Esophagus (tissue), 2 donors: ENCODE data around the gene CHIA. TPM values are rescaled to one million over a fixed set of nuclear protein-coding genes. Genes with fewer than 3 reads are reported as not detected.

Experiments
- H3K27ac ChIP-seq, 2 donors: one replicate each; pipeline ENCODE4 v1.5.1; 2013; ENCODE audit warnings: low read depth in 2 of 2, mild to moderate bottlenecking in 2 of 2, inconsistent platforms in 1 of 2, low read length in 1 of 2, moderate library complexity in 1 of 2
- H3K27me3 ChIP-seq, 2 donors: one replicate each; pipeline ENCODE4 v1.6.1; 2013; ENCODE audit warnings: low read length in 2 of 2, control low read depth in 1 of 2, mild to moderate bottlenecking in 1 of 2; ENCODE audit not compliant: insufficient read depth in 2 of 2, control insufficient read depth in 1 of 2
- H3K36me3 ChIP-seq, 2 donors: one replicate each; pipeline ENCODE4 v1.6.1; 2013; ENCODE audit warnings: low read length in 1 of 2; ENCODE audit not compliant: control insufficient read depth in 2 of 2, insufficient read depth in 2 of 2
- H3K4me1 ChIP-seq, 2 donors: one replicate each; pipeline ENCODE4 v1.6.1; 2013; ENCODE audit warnings: low read length in 1 of 2; ENCODE audit not compliant: control insufficient read depth in 2 of 2, insufficient read depth in 2 of 2
- H3K4me3 ChIP-seq, 2 donors: one replicate each; pipeline ENCODE4 v1.5.1; 2013; ENCODE audit warnings: low read length in 2 of 2, mild to moderate bottlenecking in 2 of 2, low read depth in 1 of 2, moderate library complexity in 1 of 2
- H3K9me3 ChIP-seq, 2 donors: one replicate each; pipeline ENCODE4 v1.6.1; 2013; ENCODE audit warnings: mild to moderate bottlenecking in 2 of 2, low read depth in 1 of 2, low read length in 1 of 2, moderate library complexity in 1 of 2; ENCODE audit not compliant: control insufficient read depth in 2 of 2, insufficient read depth in 1 of 2
- WGBS, 2 donors: extraction: QIAGEN DNeasy Blood & Tissue Kit; methylation state at CpG; one replicate each; pipeline ENCODE4 v1.1.7; 2013; 5-methylcytosine and 5-hydroxymethylcytosine counted together
- polyA plus RNA-seq, 2 donors: library from polyadenylated mRNA; stranded (reverse); fragments of 200-250 nt; gene quantifications; one replicate each; pipeline ENCODE4 v1.2.3, GENCODE V29; 2013
- donor health status: healthy with polysubstance abuse.
- donor health status: Bipolar disorder and iron deficiency.

The CHIA gene
- polyA plus RNA-seq = under 1 TPM in 1 of 2 donors, not detected in 1; 0.06 TPM

DNA sequence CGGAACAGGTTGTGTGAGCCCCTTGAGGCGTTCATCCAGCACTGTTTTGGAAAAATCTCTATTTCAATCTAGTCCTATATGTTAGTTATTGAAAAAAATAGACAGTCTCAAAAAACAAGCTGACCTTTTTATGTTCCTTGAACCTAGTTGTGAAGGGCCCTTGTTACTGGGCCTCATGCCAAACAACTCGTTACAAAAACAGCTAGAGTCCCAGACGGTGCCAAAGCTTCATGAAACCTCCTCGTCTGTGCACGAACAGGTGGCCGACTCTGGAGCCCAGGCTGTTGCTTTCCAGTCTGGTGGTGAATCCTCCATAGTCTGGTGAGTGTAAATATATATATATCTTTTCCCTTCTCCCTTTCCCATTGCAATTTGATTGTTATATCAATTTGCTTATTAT lies at the start of gene CHIA:
Gene CHIA, plus strand, starts transcription at position 222 of the 400 bp plus-strand sequence. CDS start 19,617 bp downstream, outside the sequence.
- WGBS, 2 donors = 34 to 44% methylated on average over 7 of the region's 7 CpGs
- no peaks in the 10 kb centered on the region for H3K4me1 ChIP-seq
- no peaks in the 10 kb centered on the region for H3K9me3 ChIP-seq
- H3K36me3 ChIP-seq = no peaks in the 10 kb centered on the region
- no peak within 1 kb of the TSS for H3K4me3 ChIP-seq
- H3K27ac ChIP-seq = no peak within 1 kb of the TSS
- H3K27me3 ChIP-seq = no peaks in the 10 kb centered on the region

GRCh38 chr1:111241797-111242196 lies 48.9 kb upstream of the CHIA start:
- no peak overlapping the region for H3K4me3 ChIP-seq
- H3K27ac ChIP-seq = no peak overlapping the region
- H3K4me1 ChIP-seq = no peaks in the 10 kb centered on the region
- 92% methylated on average over 2 of the region's 2 CpGs for WGBS, 2 donors
- H3K36me3 ChIP-seq = no peaks in the 10 kb centered on the region
- no peaks in the 10 kb centered on the region for H3K9me3 ChIP-seq
- H3K27me3 ChIP-seq = no peaks in the 10 kb centered on the region

DNA sequence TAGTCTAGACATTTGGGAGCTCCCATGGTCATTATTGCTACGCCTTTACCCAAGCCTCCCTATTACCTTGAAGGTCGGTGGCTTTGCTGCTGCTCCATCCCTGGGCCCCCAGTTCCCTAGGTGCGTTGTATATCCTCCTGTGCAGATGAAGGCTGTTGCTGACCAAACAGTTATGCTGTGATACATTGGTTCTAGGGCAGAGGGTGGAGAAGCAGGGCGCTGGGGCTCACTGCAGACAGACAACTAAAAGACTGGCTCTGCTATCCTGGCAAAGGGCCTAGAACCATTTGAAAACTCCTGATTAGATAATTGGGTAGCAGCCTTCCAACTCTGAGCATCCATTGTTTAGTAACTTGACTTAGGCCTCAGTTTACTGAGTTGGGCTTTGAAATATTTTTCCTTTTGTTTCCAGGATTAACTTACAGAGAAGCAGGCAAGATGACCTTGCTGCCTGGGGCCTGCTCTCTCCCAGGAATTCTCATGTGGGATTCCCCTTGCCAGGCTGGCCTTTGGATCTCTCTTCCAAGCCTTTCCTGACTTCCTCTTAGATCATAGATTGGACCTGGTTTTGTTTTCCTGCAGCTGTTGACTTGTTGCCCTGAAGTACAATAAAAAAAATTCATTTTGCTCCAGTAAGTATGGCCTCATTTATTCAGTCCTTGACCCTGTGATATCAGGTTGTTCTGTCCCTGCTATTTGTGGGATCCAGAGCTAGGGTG lies 47.7 kb upstream of the CHIA start:
- H3K36me3 ChIP-seq = no peaks in the 10 kb centered on the region
- 48 to 66% methylated on average over 4 of the region's 4 CpGs for WGBS, 2 donors
- H3K4me3 ChIP-seq = no peak overlapping the region
- H3K9me3 ChIP-seq = no peaks in the 10 kb centered on the region
- no peak overlapping the region for H3K27ac ChIP-seq
- H3K27me3 ChIP-seq = no peaks in the 10 kb centered on the region
- H3K4me1 ChIP-seq = no peaks in the 10 kb centered on the region

GRCh38 chr1:111247125-111247838 lies 43.4 kb upstream of the CHIA start:
- no peaks in the 10 kb centered on the region for H3K4me1 ChIP-seq
- no peaks in the 10 kb centered on the region for H3K9me3 ChIP-seq
- 75 to 86% methylated on average over 5 of the region's 5 CpGs for WGBS, 2 donors
- H3K36me3 ChIP-seq = no peaks in the 10 kb centered on the region
- no peak overlapping the region for H3K27ac ChIP-seq
- H3K27me3 ChIP-seq = no peaks in the 10 kb centered on the region
- no peak overlapping the region for H3K4me3 ChIP-seq

- Histone ChIP-seq H3K4me3 (no peak overlapping the region), H3K4me1 (no peaks in the 10 kb centered on the region), H3K27ac (no peak overlapping the region), H3K27me3 (no peaks in the 10 kb centered on the region), H3K9me3 (no peaks in the 10 kb centered on the region), H3K36me3 (no peaks in the 10 kb centered on the region)
- 63 to 68% methylated on average over 4 of the region's 4 CpGs for WGBS, 2 donors
Measured at GRCh38 chr1:111249960-111250359, 40.7 kb upstream of the CHIA start.

DNA sequence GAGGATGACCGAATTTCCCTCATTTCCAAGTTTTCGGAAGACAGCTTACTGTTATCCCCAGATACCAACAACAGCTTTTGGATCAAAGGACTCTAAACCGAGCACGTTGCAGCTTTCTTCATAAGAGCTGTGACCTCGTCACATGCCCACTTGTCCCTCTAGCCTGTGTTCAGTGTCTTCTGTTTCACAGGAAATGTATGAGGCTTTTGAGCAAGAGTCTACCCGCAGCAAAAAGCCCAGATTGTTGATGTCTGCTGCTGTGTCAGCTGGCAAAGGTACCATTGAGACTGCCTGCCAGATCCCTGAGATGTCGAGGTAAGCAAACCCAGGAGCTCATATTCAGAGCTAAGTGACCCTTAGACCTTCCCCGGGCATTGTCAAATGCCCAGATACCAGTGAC lies 39.1 kb upstream of the CHIA start:
- WGBS, 2 donors = 77 to 80% methylated on average over 8 of the region's 8 CpGs

DNA sequence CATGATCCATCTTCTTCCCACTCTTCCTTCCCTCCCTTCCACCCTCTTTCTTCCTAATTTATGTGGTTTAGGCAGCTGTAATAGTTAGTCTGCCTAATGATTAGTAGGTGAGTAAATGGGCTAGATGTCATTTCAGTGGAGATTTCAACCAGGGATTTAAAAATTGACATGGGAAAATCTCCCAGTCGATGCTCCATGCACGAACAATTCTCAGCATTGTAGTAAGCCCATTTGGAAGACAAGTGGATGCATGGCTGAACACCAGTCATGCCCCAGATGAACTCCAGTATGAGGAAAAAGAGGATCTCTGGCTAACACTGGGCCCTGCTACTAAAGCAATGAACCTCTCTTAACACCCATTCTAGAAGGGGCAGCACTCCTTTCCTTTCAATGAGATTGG lies 37.9 kb upstream of the CHIA start:
- WGBS, 2 donors = 87 to 91% methylated on average over 2 of the region's 2 CpGs
- H3K36me3 ChIP-seq = no peaks in the 10 kb centered on the region
- H3K4me3 ChIP-seq = no peak overlapping the region
- no peaks in the 10 kb centered on the region for H3K4me1 ChIP-seq
- H3K9me3 ChIP-seq = peaks cover 0 to under 1% of the 10 kb centered on the region in 2 donors
- no peak overlapping the region for H3K27ac ChIP-seq
- no peaks in the 10 kb centered on the region for H3K27me3 ChIP-seq

More for the DNA sequence above, 39.1 kb upstream of the CHIA start:
- Histone ChIP-seq H3K27ac (no peak overlapping the region), H3K4me3 (no peak overlapping the region), H3K9me3 (no peaks in the 10 kb centered on the region), H3K36me3 (no peaks in the 10 kb centered on the region), H3K27me3 (no peaks in the 10 kb centered on the region), H3K4me1 (no peaks in the 10 kb centered on the region)

DNA sequence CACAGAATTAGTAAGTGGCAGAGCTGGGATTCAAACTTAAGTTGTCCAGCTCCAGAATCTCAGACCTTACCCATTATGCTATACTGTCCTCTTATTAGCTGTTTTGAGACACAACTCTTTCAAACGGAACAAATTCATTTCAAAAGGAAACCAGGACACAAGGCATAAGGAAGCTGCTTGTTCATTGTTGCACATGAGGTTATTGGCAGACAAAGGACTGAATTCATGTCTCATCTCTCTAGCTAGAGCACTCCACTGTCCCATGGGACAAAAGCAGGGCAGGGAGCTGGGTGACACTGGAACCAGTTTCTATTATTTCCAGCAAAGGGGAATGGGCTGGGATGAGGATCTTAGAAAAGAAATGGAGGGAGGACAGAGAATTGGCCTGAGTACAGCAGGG lies 36.8 kb upstream of the CHIA start:
- WGBS, 2 donors = 65 to 72% methylated on average over 1 of the region's 1 CpG

DNA sequence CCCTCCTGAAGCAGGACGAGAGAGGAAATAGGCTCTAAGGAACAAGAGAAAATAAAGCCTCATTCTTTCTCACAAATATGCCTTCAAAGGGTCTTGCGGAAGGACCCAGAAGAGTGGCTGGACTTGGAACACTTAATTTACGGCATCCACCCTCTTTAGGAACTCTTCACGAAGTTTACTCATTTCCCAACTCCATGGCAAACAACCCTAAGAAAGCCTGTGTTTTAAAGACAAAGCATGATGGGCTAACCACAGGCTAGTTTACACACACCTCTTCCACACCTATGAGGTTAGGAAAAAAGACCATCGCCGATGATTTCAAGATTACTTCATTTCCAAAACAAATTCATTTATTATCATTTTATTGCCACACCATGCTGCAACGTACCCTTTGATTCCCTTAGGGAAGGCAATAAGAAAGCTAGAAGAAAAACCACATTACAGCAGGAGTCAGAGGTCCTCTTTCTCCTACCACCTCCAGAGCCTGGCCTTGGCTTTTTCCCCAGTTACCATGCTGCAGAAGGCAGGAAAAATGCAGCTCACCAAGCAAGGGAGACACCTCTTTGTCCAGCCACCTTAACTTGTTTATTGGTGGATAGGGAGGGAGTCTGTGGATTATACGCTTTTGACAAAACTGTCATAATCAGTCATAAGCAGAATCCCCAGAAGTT lies 33.5 kb upstream of the CHIA start:
- Histone ChIP-seq H3K4me1 (no peaks in the 10 kb centered on the region), H3K9me3 (peaks cover 0 to 2% of the 10 kb centered on the region in 2 donors), H3K4me3 (no peak overlapping the region), H3K27ac (no peak overlapping the region), H3K27me3 (no peaks in the 10 kb centered on the region), H3K36me3 (no peaks in the 10 kb centered on the region)
- WGBS, 2 donors = 76 to 78% methylated on average over 8 of the region's 8 CpGs

More for the DNA sequence above, 36.8 kb upstream of the CHIA start:
- H3K27ac ChIP-seq = no peak overlapping the region
- H3K9me3 ChIP-seq = peaks cover 0 to 2% of the 10 kb centered on the region in 2 donors
- H3K27me3 ChIP-seq = no peaks in the 10 kb centered on the region
- H3K4me3 ChIP-seq = no peak overlapping the region
- H3K4me1 ChIP-seq = no peaks in the 10 kb centered on the region
- no peaks in the 10 kb centered on the region for H3K36me3 ChIP-seq
